GM12891 (cell line): ENCODE measurements around the gene MICU1.

Source experiments
- POLR2A ChIP-seq: IDR thresholded peaks from 2 replicates; pipeline ENCODE4 v1.6.1; 2011; ENCODE audit warnings: low read depth, low read length, control low read depth
- POLR2AphosphoS5 ChIP-seq: IDR thresholded peaks from 2 replicates; pipeline ENCODE4 v1.6.1; 2011; ENCODE audit warnings: low read depth, low read length, control low read depth
- POU2F2 ChIP-seq: IDR thresholded peaks from 2 replicates; pipeline ENCODE4 v1.6.1; 2011; ENCODE audit warnings: low read depth, mild to moderate bottlenecking, control low read depth, low read length, moderate library complexity
- SPI1 ChIP-seq: IDR thresholded peaks from 2 replicates; pipeline ENCODE4 v1.6.1; 2011; ENCODE audit warnings: low read depth, low read length, control low read depth
- TAF1 ChIP-seq: IDR thresholded peaks from 2 replicates; pipeline ENCODE4 v1.6.1; 2011; ENCODE audit warnings: low read depth, low read length, control low read depth

DNA sequence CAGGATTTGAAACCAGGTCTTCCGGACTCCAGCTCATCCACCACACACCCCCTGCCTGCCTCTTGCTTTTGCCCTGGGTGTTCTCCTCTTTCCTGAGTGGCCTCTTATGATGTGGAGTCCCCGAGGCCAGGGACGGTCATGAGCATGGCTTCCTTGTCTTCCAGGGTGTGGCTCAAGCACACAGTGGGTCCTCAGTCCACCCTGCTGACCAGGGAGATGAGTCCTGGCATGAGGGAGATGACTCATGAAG, 303.9 kb downstream of the MICU1 start:
- TF ChIP-seq POLR2A, result no peak
- TF ChIP-seq POLR2AphosphoS5, result no peak
- TF ChIP-seq SPI1, result no peak
- no peak for TF ChIP-seq TAF1
- TF ChIP-seq POU2F2, result no peak
